ENCODE data around the gene ARHGAP24. TPM values are rescaled to one million over a fixed set of nuclear protein-coding genes. Genes with fewer than 3 reads are reported as not detected.

Gene ARHGAP24
- total RNA-seq, 2 donors from 2014 or later: 34.0 to 42.0 TPM

- TF ChIP-seq, protein P1, sequence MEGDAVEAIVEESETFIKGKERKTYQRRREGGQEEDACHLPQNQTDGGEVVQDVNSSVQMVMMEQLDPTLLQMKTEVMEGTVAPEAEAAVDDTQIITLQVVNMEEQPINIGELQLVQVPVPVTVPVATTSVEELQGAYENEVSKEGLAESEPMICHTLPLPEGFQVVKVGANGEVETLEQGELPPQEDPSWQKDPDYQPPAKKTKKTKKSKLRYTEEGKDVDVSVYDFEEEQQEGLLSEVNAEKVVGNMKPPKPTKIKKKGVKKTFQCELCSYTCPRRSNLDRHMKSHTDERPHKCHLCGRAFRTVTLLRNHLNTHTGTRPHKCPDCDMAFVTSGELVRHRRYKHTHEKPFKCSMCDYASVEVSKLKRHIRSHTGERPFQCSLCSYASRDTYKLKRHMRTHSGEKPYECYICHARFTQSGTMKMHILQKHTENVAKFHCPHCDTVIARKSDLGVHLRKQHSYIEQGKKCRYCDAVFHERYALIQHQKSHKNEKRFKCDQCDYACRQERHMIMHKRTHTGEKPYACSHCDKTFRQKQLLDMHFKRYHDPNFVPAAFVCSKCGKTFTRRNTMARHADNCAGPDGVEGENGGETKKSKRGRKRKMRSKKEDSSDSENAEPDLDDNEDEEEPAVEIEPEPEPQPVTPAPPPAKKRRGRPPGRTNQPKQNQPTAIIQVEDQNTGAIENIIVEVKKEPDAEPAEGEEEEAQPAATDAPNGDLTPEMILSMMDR (IDR thresholded peaks at IDR 0.05): no peak
- no peak for DNase-seq (ENCODE audit: low spot score)
- H3K9me3 ChIP-seq: no peaks in the 10 kb centered on the region
- no peak overlapping the region for H3K27ac ChIP-seq
- H3K4me1 ChIP-seq: no peaks in the 10 kb centered on the region
- H3K27me3 ChIP-seq: no peaks in the 10 kb centered on the region
- H3K4me3 ChIP-seq: no peak overlapping the region
- H3K36me3 ChIP-seq: peaks cover 20% of the 10 kb centered on the region
These were observed 518.7 kb downstream of the ARHGAP24 start for GRCh38 chr4:85993641-85994040.

- Histone ChIP-seq H3K36me3 (peaks cover 20% of the 10 kb centered on the region), H3K4me3 (no peak overlapping the region), H3K27me3 (no peaks in the 10 kb centered on the region), H3K9me3 (no peaks in the 10 kb centered on the region), H3K27ac (no peak overlapping the region), H3K4me1 (no peaks in the 10 kb centered on the region)
- DNase-seq (ENCODE audit: low spot score): no peak
- TF ChIP-seq, protein P1 (IDR thresholded peaks at IDR 0.05): no peak
These were observed 519.6 kb downstream of the ARHGAP24 start for GRCh38 chr4:85994576-85994975.

DNA sequence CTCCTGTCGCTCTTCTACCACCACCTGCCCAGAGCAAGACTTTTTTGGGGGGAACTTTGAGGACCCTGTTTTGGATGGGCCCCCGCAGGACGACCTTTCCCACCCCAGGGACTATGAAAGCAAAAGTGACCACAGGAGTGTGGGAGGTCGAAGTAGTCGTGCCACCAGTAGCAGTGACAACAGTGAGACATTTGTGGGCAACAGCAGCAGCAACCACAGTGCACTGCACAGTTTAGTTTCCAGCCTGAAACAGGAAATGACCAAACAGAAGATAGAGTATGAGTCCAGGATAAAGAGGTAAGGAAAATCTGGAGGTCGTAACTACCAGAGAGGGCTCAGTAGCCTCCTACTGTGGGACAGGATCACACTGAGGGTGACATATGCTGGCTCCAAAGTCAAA, 520.4 kb downstream of the ARHGAP24 start:
- no peak for DNase-seq (ENCODE audit: low spot score)
- TF ChIP-seq, protein P1 (IDR thresholded peaks at IDR 0.05): no peak
- H3K4me3 ChIP-seq: no peak overlapping the region

DNA sequence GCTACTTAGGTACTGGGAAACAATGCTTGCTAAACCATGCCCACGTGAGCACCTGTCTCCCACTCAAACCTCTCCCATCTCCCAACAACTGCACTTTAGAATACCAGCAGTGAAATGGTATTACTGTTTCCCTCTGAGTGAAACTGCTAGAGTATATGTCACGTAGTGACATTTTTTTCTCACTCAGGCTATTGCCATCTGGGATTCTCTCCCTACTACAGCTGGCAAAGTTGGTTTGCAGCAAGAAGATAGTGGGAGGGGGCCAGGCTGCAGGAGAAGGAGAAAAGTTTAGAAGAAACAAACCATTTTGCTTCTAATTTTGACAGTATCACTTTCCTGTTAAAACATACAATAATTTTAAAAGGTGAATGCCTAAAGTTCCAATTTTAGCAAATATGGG, 526.6 kb downstream of the ARHGAP24 start:
- Histone ChIP-seq H3K27ac (no peak overlapping the region), H3K27me3 (no peaks in the 10 kb centered on the region), H3K9me3 (no peaks in the 10 kb centered on the region), H3K4me1 (peaks cover 0 to 9% of the 10 kb centered on the region in 2 donors), H3K4me3 (no peak overlapping the region), H3K36me3 (peaks cover 5% of the 10 kb centered on the region)
- DNase-seq (ENCODE audit: low spot score): no peak
- TF ChIP-seq, protein P1 (IDR thresholded peaks at IDR 0.05): no peak

More for the DNA sequence above, 520.4 kb downstream of the ARHGAP24 start:
- Histone ChIP-seq H3K27ac (no peak overlapping the region), H3K36me3 (peaks cover 20% of the 10 kb centered on the region), H3K27me3 (no peaks in the 10 kb centered on the region), H3K9me3 (no peaks in the 10 kb centered on the region), H3K4me1 (peaks cover 0 to 3% of the 10 kb centered on the region in 2 donors)

- Histone ChIP-seq H3K27ac (no peak overlapping the region), H3K9me3 (no peaks in the 10 kb centered on the region), H3K36me3 (peaks cover 5% of the 10 kb centered on the region), H3K4me3 (no peak overlapping the region), H3K4me1 (peaks cover 0 to 9% of the 10 kb centered on the region in 2 donors), H3K27me3 (no peaks in the 10 kb centered on the region)
- DNase-seq (ENCODE audit: low spot score): no peak
- TF ChIP-seq, protein P1 (IDR thresholded peaks at IDR 0.05): no peak
These were observed 529.1 kb downstream of the ARHGAP24 start for GRCh38 chr4:86004030-86004429.

- no peaks in the 10 kb centered on the region for H3K4me1 ChIP-seq
- H3K36me3 ChIP-seq: no peaks in the 10 kb centered on the region
- H3K4me3 ChIP-seq: no peak overlapping the region
- TF ChIP-seq, protein P1 (IDR thresholded peaks at IDR 0.05): no peak
- DNase-seq (ENCODE audit: low spot score): no peak
- no peak overlapping the region for H3K27ac ChIP-seq
- H3K9me3 ChIP-seq: no peaks in the 10 kb centered on the region
- no peaks in the 10 kb centered on the region for H3K27me3 ChIP-seq
These were observed 531.1 kb downstream of the ARHGAP24 start for GRCh38 chr4:86006057-86006456.

Data from right atrium auricular region (tissue), 2 donors.